ENCODE data around the gene PYROXD2.

PYROXD2 gene

DNA sequence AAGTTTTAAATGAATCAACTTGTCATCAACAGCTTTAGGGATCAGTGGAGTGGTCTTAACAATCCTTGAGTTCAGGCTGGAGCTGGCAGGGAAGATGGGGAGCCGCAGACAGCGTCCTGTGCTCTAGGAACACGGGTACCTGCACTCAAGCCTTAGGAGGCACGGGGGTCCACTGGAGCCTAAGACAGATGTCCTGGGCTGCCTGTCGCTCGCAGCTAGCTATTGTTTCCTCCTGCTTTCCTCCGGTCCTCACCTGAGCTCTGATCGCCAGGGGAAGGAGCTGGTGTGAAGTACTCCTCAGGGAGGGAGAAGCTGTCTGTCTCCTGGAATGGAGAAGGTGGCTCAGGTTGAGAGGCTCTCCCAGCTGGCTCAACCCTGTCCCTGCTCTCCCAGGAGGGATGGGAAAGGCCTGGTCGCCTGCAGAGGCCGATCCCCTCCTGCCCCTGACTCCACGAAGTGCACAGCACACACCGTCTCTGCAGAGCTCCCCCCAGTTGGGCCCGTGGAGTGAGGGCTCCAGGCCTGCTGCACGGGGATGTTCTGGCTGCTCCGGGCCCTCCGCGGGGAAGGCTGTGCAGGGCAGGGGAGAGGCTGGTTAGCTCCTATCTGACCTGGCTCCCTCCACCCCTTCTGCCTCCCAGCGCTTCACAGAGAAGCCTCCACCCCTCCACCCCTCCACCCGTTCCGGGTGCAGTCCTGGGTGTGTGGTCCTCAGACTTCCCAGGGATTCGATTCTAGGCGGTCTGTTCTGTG lies 14.5 kb upstream of the PYROXD2 start:
- TF ChIP-seq, protein P1, sequence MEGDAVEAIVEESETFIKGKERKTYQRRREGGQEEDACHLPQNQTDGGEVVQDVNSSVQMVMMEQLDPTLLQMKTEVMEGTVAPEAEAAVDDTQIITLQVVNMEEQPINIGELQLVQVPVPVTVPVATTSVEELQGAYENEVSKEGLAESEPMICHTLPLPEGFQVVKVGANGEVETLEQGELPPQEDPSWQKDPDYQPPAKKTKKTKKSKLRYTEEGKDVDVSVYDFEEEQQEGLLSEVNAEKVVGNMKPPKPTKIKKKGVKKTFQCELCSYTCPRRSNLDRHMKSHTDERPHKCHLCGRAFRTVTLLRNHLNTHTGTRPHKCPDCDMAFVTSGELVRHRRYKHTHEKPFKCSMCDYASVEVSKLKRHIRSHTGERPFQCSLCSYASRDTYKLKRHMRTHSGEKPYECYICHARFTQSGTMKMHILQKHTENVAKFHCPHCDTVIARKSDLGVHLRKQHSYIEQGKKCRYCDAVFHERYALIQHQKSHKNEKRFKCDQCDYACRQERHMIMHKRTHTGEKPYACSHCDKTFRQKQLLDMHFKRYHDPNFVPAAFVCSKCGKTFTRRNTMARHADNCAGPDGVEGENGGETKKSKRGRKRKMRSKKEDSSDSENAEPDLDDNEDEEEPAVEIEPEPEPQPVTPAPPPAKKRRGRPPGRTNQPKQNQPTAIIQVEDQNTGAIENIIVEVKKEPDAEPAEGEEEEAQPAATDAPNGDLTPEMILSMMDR (IDR thresholded peaks at IDR 0.05; ENCODE audit: insufficient read depth, low read depth, low read length, missing control alignments): no peak
- no peak overlapping the region for H3K4me3 ChIP-seq (ENCODE audit: low read length)
- DNase-seq (ENCODE audit: low read depth): no peak

GRCh38 chr10:98427011-98427515 lies 12.1 kb upstream of the PYROXD2 start:
- DNase-seq (ENCODE audit: low read depth): no peak
- no peak overlapping the region for H3K4me3 ChIP-seq (ENCODE audit: low read length)
- TF ChIP-seq, protein P1 (IDR thresholded peaks at IDR 0.05; ENCODE audit: insufficient read depth, low read depth, low read length, missing control alignments): no peak

DNA sequence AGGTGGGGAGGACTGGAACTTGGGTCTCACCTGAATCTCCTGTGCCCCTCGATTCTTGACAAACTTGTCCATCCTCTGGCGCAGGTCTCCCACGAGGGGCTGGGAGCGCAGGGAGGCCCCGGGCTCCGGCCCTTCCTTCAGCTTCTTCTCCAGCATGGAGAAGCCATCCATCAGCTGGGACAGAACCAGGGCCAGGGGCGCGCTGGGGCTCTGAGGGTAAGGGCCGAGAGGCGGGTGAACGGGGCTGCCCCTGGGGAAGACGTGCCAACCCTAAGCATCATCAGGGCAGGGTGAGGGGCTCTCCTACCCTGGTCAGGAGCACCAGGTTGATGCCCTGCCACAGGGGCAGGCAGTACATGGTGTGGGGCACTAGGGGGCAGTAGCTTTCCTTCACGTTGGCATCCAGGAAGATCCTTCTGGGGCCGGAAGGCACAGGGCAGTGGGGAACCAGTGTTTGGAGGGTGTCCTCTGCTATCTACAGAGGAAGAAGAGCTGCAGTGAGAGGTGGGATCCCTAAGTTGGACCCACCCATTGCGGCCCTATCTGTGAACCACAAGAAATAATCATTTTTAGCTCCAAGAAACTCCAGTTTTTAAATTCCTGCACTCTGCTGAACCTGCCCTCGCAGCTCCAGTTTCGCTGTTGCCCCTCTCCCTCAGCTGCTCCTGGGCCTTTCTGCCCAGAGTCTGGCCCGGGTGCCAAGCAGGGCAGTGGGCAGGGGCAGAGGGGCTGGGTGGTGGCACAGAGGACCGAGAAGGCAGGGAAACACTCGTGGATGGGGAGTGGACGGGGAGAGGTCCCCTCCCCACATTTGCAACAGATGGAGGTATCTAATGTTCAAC lies 10.8 kb upstream of the PYROXD2 start:
- H3K4me3 ChIP-seq (ENCODE audit: low read length): no peak overlapping the region
- DNase-seq (ENCODE audit: low read depth): peak; percentile 59
- TF ChIP-seq, protein P1 (IDR thresholded peaks at IDR 0.05; ENCODE audit: insufficient read depth, low read depth, low read length, missing control alignments): peak; percentile 70

DNA sequence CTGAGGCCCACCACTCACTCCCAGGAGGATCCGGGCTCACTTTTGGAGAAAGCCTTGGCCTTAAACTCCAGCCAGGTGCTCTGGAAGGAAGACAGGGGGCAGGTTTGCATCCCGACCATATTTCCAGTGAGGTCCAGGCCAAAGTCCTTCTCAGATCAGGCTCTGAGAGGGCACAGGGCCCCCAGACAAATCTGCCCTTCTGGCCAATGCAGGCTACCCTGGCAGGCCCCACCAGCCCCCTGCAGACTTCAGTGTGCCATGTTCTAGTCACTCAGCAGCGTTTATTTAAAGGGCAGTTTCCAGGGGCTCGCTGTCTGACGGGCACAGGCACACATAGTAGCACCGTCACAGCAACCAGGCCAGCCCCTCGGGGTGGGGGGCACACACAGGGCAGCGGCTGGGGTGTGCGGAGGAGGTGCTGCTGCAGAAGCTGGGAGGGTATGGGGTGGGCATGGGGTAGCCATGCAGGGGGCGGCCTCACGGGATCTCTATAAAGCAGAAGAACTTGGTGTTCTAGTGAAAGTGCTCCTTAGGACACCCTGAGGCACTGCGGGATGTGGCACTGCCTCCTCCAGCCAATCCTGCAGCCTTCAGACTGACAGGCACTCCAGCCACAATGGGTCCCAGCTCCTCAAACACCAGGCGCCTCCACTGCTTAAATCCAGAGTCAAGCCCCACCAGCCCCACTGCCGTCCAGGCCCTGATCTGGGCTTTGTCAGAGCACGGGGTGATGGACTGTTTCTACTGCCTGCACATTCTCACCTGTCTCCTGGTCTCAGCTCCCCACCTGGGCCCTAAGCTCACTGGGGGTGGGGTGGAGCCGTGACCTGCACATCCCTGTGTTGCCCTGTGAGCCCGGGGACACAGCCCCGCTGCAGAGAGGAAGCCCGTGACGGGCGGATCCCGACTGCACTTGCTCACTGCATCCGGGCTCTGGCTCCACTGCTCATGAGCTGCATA lies 9.6 kb upstream of the PYROXD2 start:
- TF ChIP-seq, protein P1 (IDR thresholded peaks at IDR 0.05; ENCODE audit: insufficient read depth, low read depth, low read length, missing control alignments): no peak
- no peak overlapping the region for H3K4me3 ChIP-seq (ENCODE audit: low read length)
- DNase-seq (ENCODE audit: low read depth): no peak

GRCh38 chr10:98423691-98424120 lies 8.7 kb upstream of the PYROXD2 start:
- TF ChIP-seq, protein P1 (IDR thresholded peaks at IDR 0.05; ENCODE audit: insufficient read depth, low read depth, low read length, missing control alignments): peak; percentile 37
- peak; percentile 42 for DNase-seq (ENCODE audit: low read depth)
- H3K4me3 ChIP-seq (ENCODE audit: low read length): no peak overlapping the region

DNA sequence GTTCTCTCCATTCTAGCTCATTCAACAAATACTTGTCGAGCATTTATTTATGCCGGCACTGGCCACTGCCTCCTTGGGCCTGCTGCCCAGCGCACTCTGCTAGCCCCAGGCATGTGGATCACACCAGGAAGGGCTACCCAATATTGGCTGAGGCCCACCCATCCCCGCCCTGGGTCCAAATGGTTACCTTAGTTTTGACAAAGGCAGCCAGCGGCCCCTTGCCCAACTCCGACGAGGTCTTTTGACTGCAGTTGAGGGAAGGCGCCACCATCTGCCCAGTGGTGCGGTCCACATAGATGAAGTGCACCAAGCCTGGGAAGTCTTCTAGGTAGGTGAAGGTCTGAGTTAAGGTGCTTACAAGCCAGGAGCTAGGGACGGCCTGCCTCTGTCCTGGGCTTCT lies 7.2 kb upstream of the PYROXD2 start:
- H3K4me3 ChIP-seq (ENCODE audit: low read length): no peak overlapping the region
- TF ChIP-seq, protein P1 (IDR thresholded peaks at IDR 0.05; ENCODE audit: insufficient read depth, low read depth, low read length, missing control alignments): no peak
- no peak for DNase-seq (ENCODE audit: low read depth)

Measured in epithelial cell of esophagus (primary cell).